Thyroid gland (tissue), 4 donors: ENCODE data around the gene SNAPC4. TPM values are rescaled to one million over a fixed set of nuclear protein-coding genes. Genes with fewer than 3 reads are reported as not detected.

Experiments used
- DNase-seq, 2 donors: peaks; one replicate each; pipeline ENCODE4 v3.0.0-alpha.2; 2019
- H3K27ac ChIP-seq, 3 donors: fragments of 200-600 bp; sonication (generic); 1 replicate in 2 of 3; 2 replicates in 1 of 3; pipeline ENCODE4 v1.5.1; 2016 to 2019; ENCODE audit warnings: mild to moderate bottlenecking in 1 of 3, moderate library complexity in 1 of 3
- H3K27me3 ChIP-seq: fragments of 200-600 bp; sonication (generic); one replicate; pipeline ENCODE4 v1.5.1; 2019
- H3K36me3 ChIP-seq, 2 donors: fragments of 200-600 bp; sonication (generic); one replicate each; pipeline ENCODE4 v1.5.1; 2016 to 2019
- H3K4me1 ChIP-seq, 2 donors: fragments of 200-600 bp; sonication (generic); one replicate each; pipeline ENCODE4 v1.5.1; 2017 to 2019
- H3K4me3 ChIP-seq, 3 donors: fragments of 200-600 bp; sonication (generic); replicated peaks in 1 of 3; 1 replicate in 2 of 3; 2 replicates in 1 of 3; pipeline ENCODE4 v1.5.1; 2016; ENCODE audit warnings: mild to moderate bottlenecking in 1 of 3
- H3K9me3 ChIP-seq: fragments of 200-600 bp; sonication (generic); one replicate; pipeline ENCODE4 v1.5.1; 2017
- CTCF ChIP-seq, 6 experiments: fragments of 200-600 bp in 3 of 6; fragments of 450-650 bp in 3 of 6; sonication (generic) in 3 of 6; IDR thresholded peaks; one replicate each; pipeline ENCODE4 v1.5.1; 2016 to 2019; ENCODE audit warnings: antibody characterized with exemption in 6 of 6, mild to moderate bottlenecking in 2 of 6, inconsistent platforms in 1 of 6, moderate library complexity in 1 of 6
- POLR2A ChIP-seq, 2 donors: fragments of 450-650 bp; IDR thresholded peaks; one replicate each; pipeline ENCODE4 v1.6.1; 2017; ENCODE audit warnings: antibody characterized with exemption in 2 of 2, mild to moderate bottlenecking in 2 of 2, moderate library complexity in 1 of 2
- WGBS, 2 donors: methylation state at CpG; one replicate each; pipeline ENCODE4 v1.1.5; 2017; 5-methylcytosine and 5-hydroxymethylcytosine counted together
- intact Hi-C: fragments of 100-400 bp; cut with DNase I; formaldehyde crosslinking; loops from one replicate; pipeline ENCODE4 v1.15.1; 2023
- total RNA-seq, 4 donors: library from RNA; depleted of rRNA; stranded (reverse); fragments of >200 nt; gene quantifications; one replicate each; pipeline ENCODE4 v1.2.3, GENCODE V29; 2016

Gene SNAPC4
- total RNA-seq, 4 donors from 2014 or later: 7.0 to 8.0 (median 7.5) TPM

GRCh38 chr9:136436055-136436634 is 36.2 kb upstream of the SNAPC4 start:
- no peak for DNase-seq
- WGBS, 2 donors: 90 to 93% methylated on average over 17 to 19 of the region's 25 CpGs
- intact Hi-C loops: loop anchor here (5.0 kb wide), 1 partner anchor 34 kb away; the partner anchor contains the start of gene SNAPC4
- no peak overlapping the region for H3K27ac ChIP-seq
- peaks cover 0 to 7% of the 10 kb centered on the region in 2 donors for H3K36me3 ChIP-seq
- H3K27me3 ChIP-seq: no peaks in the 10 kb centered on the region
- H3K4me1 ChIP-seq: peaks cover 17 to 25% of the 10 kb centered on the region in 2 donors
- H3K9me3 ChIP-seq: no peaks in the 10 kb centered on the region
- no peak for TF ChIP-seq CTCF (IDR thresholded peaks at IDR 0.05)
- TF ChIP-seq POLR2A (IDR thresholded peaks at IDR 0.05): no peak
- H3K4me3 ChIP-seq: no peak overlapping the region

- DNase-seq: no peak
- WGBS, 2 donors: 93 to 96% methylated on average over 11 to 16 of the region's 17 CpGs
- Histone ChIP-seq H3K27me3 (no peaks in the 10 kb centered on the region), H3K4me3 (no peak overlapping the region), H3K9me3 (no peaks in the 10 kb centered on the region), H3K27ac (no peak overlapping the region), H3K4me1 (peaks cover 14 to 20% of the 10 kb centered on the region in 2 donors), H3K36me3 (peaks cover 9 to 13% of the 10 kb centered on the region in 2 donors)
- intact Hi-C loops: loop anchor here (5.0 kb wide), 1 partner anchor 32 kb away; the partner anchor contains the start of gene SNAPC4
- TF ChIP-seq POLR2A (IDR thresholded peaks at IDR 0.05): no peak
- TF ChIP-seq CTCF (IDR thresholded peaks at IDR 0.05): no peak
Measured at GRCh38 chr9:136434580-136435169, 34.7 kb upstream of the SNAPC4 start.

DNA sequence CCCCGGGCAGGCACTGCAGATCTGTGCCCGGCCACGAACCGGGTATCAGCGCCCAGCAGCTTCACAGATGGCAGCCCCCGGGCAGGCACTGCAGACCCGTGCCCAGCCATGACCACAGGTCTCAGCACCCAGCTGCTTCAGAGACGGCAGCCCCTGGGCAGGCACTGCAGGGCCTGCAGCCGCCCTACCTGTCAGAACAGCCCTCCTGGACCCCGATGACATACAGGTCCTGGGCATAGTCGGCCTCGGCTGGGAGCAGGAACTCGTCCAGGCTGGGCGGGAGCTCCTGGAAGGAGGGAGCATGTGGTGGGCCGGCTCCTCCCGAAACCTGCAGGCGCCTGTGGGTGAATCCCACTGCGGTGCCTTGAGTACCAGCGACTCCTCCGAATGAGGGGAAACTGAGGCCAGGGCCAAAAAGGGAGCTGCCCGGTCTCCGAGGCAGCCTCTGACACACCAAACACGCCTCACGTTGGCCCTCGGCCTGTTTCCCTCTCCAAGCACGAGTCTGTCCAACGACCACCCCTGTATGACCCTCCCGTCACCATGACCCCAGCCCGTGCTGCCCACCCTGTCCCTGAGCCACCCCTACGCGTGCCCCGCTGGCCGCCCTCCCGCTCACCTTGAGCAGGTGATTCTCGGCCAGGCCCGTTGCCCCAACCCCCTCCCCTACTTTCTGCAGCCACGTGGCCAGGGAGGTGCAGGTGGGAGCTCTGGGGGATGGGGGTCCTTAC is 34.0 kb upstream of the SNAPC4 start:
- peaks cover 9 to 20% of the 10 kb centered on the region in 2 donors for H3K36me3 ChIP-seq
- no peaks in the 10 kb centered on the region for H3K9me3 ChIP-seq
- no peak for DNase-seq
- intact Hi-C loops: no loop called here
- H3K4me3 ChIP-seq: no peak overlapping the region
- 93 to 95% methylated on average over 22 to 32 of the region's 37 CpGs for WGBS, 2 donors
- peaks cover 14 to 20% of the 10 kb centered on the region in 2 donors for H3K4me1 ChIP-seq
- H3K27me3 ChIP-seq: no peaks in the 10 kb centered on the region
- TF ChIP-seq CTCF (IDR thresholded peaks at IDR 0.05) (no peak), POLR2A (IDR thresholded peaks at IDR 0.05) (no peak)
- no peak overlapping the region for H3K27ac ChIP-seq

DNA sequence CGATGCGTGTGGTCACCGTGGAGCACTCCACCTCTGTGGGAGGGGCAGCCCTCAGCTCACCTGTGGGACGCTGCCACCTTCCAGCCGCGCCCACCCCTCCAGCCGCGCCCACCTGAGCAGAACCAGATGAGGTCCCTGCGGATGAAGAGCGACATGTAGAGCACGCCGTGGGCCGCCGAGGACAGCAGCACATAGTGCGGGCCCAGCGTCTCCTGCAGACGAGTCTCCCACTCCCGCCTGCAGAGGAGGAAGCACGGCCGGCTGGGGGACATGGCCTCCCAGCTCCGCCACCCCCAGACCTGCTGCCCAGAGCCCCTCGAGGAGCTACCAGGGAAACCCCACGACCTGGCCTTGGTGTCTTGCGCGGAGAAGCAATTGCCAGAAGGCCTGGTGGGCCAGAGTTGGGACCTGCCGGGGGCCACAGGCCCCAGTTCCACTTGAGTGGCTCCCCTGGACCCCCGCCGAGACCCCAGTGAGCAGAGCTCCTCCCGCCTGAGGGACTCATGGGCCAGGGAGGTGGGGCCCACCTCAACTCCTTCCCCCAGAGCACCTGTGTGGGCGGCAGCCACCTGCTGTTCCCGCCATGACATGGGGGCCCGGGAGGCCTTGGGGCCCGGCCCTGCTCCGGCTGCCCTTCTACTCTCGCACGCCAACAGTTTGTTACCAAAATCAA is 33.2 kb upstream of the SNAPC4 start:
- Histone ChIP-seq H3K27ac (no peak overlapping the region), H3K36me3 (peaks cover 9 to 21% of the 10 kb centered on the region in 2 donors), H3K27me3 (no peaks in the 10 kb centered on the region), H3K4me1 (peaks cover 9 to 19% of the 10 kb centered on the region in 2 donors), H3K9me3 (no peaks in the 10 kb centered on the region), H3K4me3 (no peak overlapping the region)
- intact Hi-C loops: no loop called here
- 91 to 93% methylated on average over 19 to 26 of the region's 36 CpGs for WGBS, 2 donors
- no peak for DNase-seq
- TF ChIP-seq POLR2A (IDR thresholded peaks at IDR 0.05): no peak
- TF ChIP-seq CTCF (IDR thresholded peaks at IDR 0.05): no peak
